ENCODE data around the gene MAD2L1BP. TPM values are rescaled to one million over a fixed set of nuclear protein-coding genes. Genes with fewer than 3 reads are reported as not detected.

The MAD2L1BP gene
- total and polyA plus RNA-seq, 2 of the 13 experiments (the other 11 are each of a cell fraction or from before 2014, with no cell fraction given): 54.2 to 55.5 TPM

GRCh38 chr6:43629505-43630300 is 5.9 kb upstream of the MAD2L1BP start (continued):
- TF ChIP-seq NFAT5 (CRISPR knock-in tag; IDR thresholded peaks at IDR 0.05) (peak; percentile 90; the same call in 1 of the 2 replicates), ZFP82 (CRISPR knock-in tag; IDR thresholded peaks at IDR 0.05; ENCODE audit: borderline replicate concordance) (no peak), TGIF2 (CRISPR knock-in tag; IDR thresholded peaks at IDR 0.05) (peak; percentile 33), ARID4A (CRISPR knock-in tag; IDR thresholded peaks at IDR 0.05; ENCODE audit: borderline replicate concordance) (peak; percentile 64), RBM22 (optimal IDR thresholded peaks at IDR 0.05; ENCODE audit: low read length) (no peak), ZNF713 (CRISPR knock-in tag; IDR thresholded peaks at IDR 0.05) (no peak), U2AF2 (IDR thresholded peaks at IDR 0.05; ENCODE audit: low read depth, low read length) (no peak), KAT2B (IDR thresholded peaks at IDR 0.05; ENCODE audit: borderline replicate concordance, low read depth, low read length) (no peak), THAP7 (CRISPR knock-in tag; IDR thresholded peaks at IDR 0.05) (no peak), RNF2 (conservative IDR thresholded peaks at IDR 0.05; ENCODE audit: low read depth) (no peak; the same call in 1 of the 2 replicates), ZNF414 (CRISPR knock-in tag; IDR thresholded peaks at IDR 0.05) (peak; percentile 77; the same call in 1 of the 2 replicates), E2F1 (CRISPR knock-in tag; IDR thresholded peaks at IDR 0.05) (peak; percentile 1; the same call in 1 of the 2 replicates), FOXK2 (IDR thresholded peaks at IDR 0.05) (peak; percentile 50)
